AG04449 (cell line): ENCODE measurements around the gene RAP1GAP.

Experiments used
- CTCF ChIA-PET: fragments of 350-600 bp; formaldehyde crosslinking; extraction: SDS; loops from one replicate; lab custom pipeline; 2021; ENCODE audit warnings: antibody characterized with exemption; lab: Yijun Ruan, JAX
- POLR2A ChIA-PET: fragments of 400-600, 350-600 bp; formaldehyde crosslinking; extraction: SDS; loops from one replicate; lab custom pipeline; 2020; ENCODE audit warnings: antibody characterized with exemption, inconsistent platforms; lab: Yijun Ruan, JAX
- DNase-seq: peaks from one replicate; pipeline ENCODE4 v3.0.0-alpha.2; 2010; ENCODE audit warnings: low read depth, low spot score
- H3K4me3 ChIP-seq: 2 replicates; pipeline ENCODE4 v1.5.1; 2011; ENCODE audit warnings: low read depth, mild to moderate bottlenecking, control low read depth, low read length
- CTCF ChIP-seq: IDR thresholded peaks from one replicate; pipeline ENCODE4 v1.5.1; 2011; ENCODE audit warnings: mild to moderate bottlenecking, moderate library complexity, low read length, control low read depth, inconsistent platforms; ENCODE audit not compliant: insufficient read depth; ENCODE audit errors: missing control alignments

The RAP1GAP gene

GRCh38 chr1:21664806-21665588 lies 4.2 kb downstream of the RAP1GAP start:
- ChIA-PET POLR2A (no interaction called here), CTCF (interaction anchor here (0.5 to 1.4 kb wide), 2 partner anchors 10 to 164 kb away, joined by 3 to 4 read pairs; no protein-coding TSS in a partner anchor)
- DNase-seq, result no peak
- no peak overlapping the region for H3K4me3 ChIP-seq
- TF ChIP-seq CTCF, result no peak

- ChIA-PET CTCF (interaction anchor here (0.5 to 1.4 kb wide), 2 partner anchors 9 to 163 kb away, joined by 3 to 4 read pairs; no protein-coding TSS in a partner anchor), POLR2A (no interaction called here)
- no peak overlapping the region for H3K4me3 ChIP-seq
- TF ChIP-seq CTCF, result no peak
- DNase-seq, result no peak
Measured at GRCh38 chr1:21663951-21664805, 5.0 kb downstream of the RAP1GAP start.

- CTCF ChIA-PET, result interaction anchor here (1.4 to 10.3 kb wide), 2 partner anchors 8 to 292 kb away, joined by 4 to 116 read pairs; no protein-coding TSS in a partner anchor
- POLR2A ChIA-PET, result no interaction called here
- no peak for TF ChIP-seq CTCF
Measured at GRCh38 chr1:21663248-21663950, 5.8 kb downstream of the RAP1GAP start.

GRCh38 chr1:21662426-21663247 lies 6.5 kb downstream of the RAP1GAP start:
- CTCF ChIA-PET, result interaction anchor here (0.8 to 10.3 kb wide), 4 partner anchors 8 to 291 kb away, joined by 3 to 116 read pairs (median 8); partner anchors contain the start of gene RAP1GAP

More at GRCh38 chr1:21663248-21663950, 5.8 kb downstream of the RAP1GAP start:
- no peak for DNase-seq
- H3K4me3 ChIP-seq, result no peak overlapping the region

GRCh38 chr1:21661886-21662285 lies 7.3 kb downstream of the RAP1GAP start:
- TF ChIP-seq CTCF, result no peak
- ChIA-PET POLR2A (no interaction called here), CTCF (interaction anchor here (0.6 to 10.3 kb wide), 6 partner anchors 9 to 362 kb away, joined by 3 to 116 read pairs (median 3); partner anchors contain the start of gene RAP1GAP)
- no peak overlapping the region for H3K4me3 ChIP-seq
- no peak for DNase-seq

More at GRCh38 chr1:21662426-21663247, 6.5 kb downstream of the RAP1GAP start:
- H3K4me3 ChIP-seq, result no peak overlapping the region
- POLR2A ChIA-PET, result no interaction called here
- TF ChIP-seq CTCF, result no peak
- no peak for DNase-seq
